ENCODE data around the gene NOTUM.

NOTUM gene

GRCh38 chr17:81976332-81977210, 15.6 kb upstream of the NOTUM start:
- DNase-seq = no peak

- DNase-seq = no peak
Measured at GRCh38 chr17:81973432-81973831, 12.4 kb upstream of the NOTUM start.

- DNase-seq = no peak
Measured at GRCh38 chr17:81968850-81969812, 8.1 kb upstream of the NOTUM start.

GRCh38 chr17:81968396-81968745, 7.4 kb upstream of the NOTUM start:
- no peak for DNase-seq

GRCh38 chr17:81967533-81968395, 6.8 kb upstream of the NOTUM start:
- no peak for DNase-seq

GRCh38 chr17:81967244-81967532, 6.2 kb upstream of the NOTUM start:
- no peak for DNase-seq

- no peak for DNase-seq
Measured at GRCh38 chr17:81966343-81967243, 5.6 kb upstream of the NOTUM start.

GRCh38 chr17:81964081-81964849, 3.3 kb upstream of the NOTUM start:
- DNase-seq = no peak

GRCh38 chr17:81962499-81963441, 1.8 kb upstream of the NOTUM start:
- DNase-seq = no peak

- no peak for DNase-seq
Measured at GRCh38 chr17:81961521-81962498, 823 bp upstream of the NOTUM start.

GRCh38 chr17:81960130-81960958, 643 bp downstream of the NOTUM start:
- DNase-seq = no peak

GRCh38 chr17:81959362-81960129, 1.4 kb downstream of the NOTUM start:
- DNase-seq = no peak

- no peak for DNase-seq
Measured at GRCh38 chr17:81958633-81959342, 2.2 kb downstream of the NOTUM start.

GRCh38 chr17:81957691-81958432, 3.1 kb downstream of the NOTUM start:
- no peak for DNase-seq
